HEK293 (cell line): ENCODE measurements around the gene CAND2.
"Not testable (repeated sequence)": the region's sequence is repeated elsewhere in the genome, so short reads cannot be mapped to it uniquely, and the experiment has no call there.

Experiments used
- CTCF ChIP-seq: fragments of 450-650 bp; formaldehyde crosslinking; IDR thresholded peaks from 2 replicates; pipeline ENCODE4 v1.5.1; 2016; ENCODE audit warnings: missing biosample characterization, missing genetic modification characterization
- KLF16 ChIP-seq: fragments of 450-650 bp; formaldehyde crosslinking; IDR thresholded peaks from 2 replicates; pipeline ENCODE4 v1.5.1; 2017; ENCODE audit warnings: missing biosample characterization, missing genetic modification characterization
- OVOL3 ChIP-seq: fragments of 450-650 bp; formaldehyde crosslinking; IDR thresholded peaks from 2 replicates; pipeline ENCODE4 v1.5.1; 2016; ENCODE audit warnings: missing biosample characterization, missing genetic modification characterization
- REST ChIP-seq: fragments of 450-650 bp; formaldehyde crosslinking; IDR thresholded peaks from 2 replicates; pipeline ENCODE4 v1.5.1; 2016; ENCODE audit warnings: missing biosample characterization, missing genetic modification characterization
- YY1 ChIP-seq: fragments of 450-650 bp; formaldehyde crosslinking; IDR thresholded peaks from 2 replicates; pipeline ENCODE4 v1.5.1; 2018; ENCODE audit warnings: missing biosample characterization, missing genetic modification characterization
- ZNF16 ChIP-seq: fragments of 450-650 bp; formaldehyde crosslinking; IDR thresholded peaks from 2 replicates; pipeline ENCODE4 v1.5.1; 2016; ENCODE audit warnings: low read depth, missing biosample characterization, missing genetic modification characterization
- ZNF549 ChIP-seq: fragments of 450-650 bp; IDR thresholded peaks from 2 replicates; pipeline ENCODE4 v1.5.1; 2018; ENCODE audit warnings: missing biosample characterization, missing genetic modification characterization, mild to moderate bottlenecking, inconsistent platforms, moderate library complexity

- not testable (repeated sequence) for TF ChIP-seq KLF16; ZNF549; REST (tag by site-specific recombination); OVOL3 (tag by site-specific recombination); YY1 (tag by site-specific recombination); CTCF (tag by site-specific recombination); ZNF16 (tag by site-specific recombination)
Observed at GRCh38 chr3:12787346-12787745, 9.1 kb upstream of the CAND2 start.
